Measurements from ENCODE around the gene ICAM4.
"Not testable (repeated sequence)": the region's sequence is repeated elsewhere in the genome, so short reads cannot be mapped to it uniquely, and the experiment has no call there.

DNA sequence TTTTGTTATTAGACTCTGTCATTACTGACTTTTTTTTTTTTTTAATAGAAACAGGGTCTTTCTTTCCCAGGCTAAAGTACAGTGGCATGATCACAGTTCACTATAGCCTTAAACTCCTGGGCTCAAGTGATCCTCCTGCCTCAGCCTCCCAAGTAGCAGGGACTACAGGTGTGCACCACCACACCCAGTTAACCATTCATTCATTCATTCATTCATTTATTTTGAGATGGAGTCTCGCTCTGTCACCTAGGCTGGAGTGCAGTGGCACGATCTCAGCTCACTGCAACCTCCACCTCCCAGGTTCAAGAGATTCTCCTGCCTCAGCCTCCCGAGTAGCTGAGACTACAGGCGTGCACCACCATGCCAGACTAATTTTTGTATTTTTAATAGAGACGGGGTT is 4.7 kb upstream of the ICAM4 start:
- TF ChIP-seq, protein P1, sequence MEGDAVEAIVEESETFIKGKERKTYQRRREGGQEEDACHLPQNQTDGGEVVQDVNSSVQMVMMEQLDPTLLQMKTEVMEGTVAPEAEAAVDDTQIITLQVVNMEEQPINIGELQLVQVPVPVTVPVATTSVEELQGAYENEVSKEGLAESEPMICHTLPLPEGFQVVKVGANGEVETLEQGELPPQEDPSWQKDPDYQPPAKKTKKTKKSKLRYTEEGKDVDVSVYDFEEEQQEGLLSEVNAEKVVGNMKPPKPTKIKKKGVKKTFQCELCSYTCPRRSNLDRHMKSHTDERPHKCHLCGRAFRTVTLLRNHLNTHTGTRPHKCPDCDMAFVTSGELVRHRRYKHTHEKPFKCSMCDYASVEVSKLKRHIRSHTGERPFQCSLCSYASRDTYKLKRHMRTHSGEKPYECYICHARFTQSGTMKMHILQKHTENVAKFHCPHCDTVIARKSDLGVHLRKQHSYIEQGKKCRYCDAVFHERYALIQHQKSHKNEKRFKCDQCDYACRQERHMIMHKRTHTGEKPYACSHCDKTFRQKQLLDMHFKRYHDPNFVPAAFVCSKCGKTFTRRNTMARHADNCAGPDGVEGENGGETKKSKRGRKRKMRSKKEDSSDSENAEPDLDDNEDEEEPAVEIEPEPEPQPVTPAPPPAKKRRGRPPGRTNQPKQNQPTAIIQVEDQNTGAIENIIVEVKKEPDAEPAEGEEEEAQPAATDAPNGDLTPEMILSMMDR (IDR thresholded peaks at IDR 0.05; ENCODE audit: insufficient read depth, low read depth, low read length), result not testable (repeated sequence)
- TF ChIP-seq EZH2 (IDR thresholded peaks at IDR 0.05; ENCODE audit: insufficient read depth, low read length), result not testable (repeated sequence)

Measured in astrocyte (in vitro differentiated cells and primary cell).